Activated T-helper 17 cell treated with anti-CD3 and anti-CD28 coated beads, Interleukin-2, amount 50 U/mL, for 72 hours (primary cell): Measurements from ENCODE around the gene RPL18A. TPM values are rescaled to one million over a fixed set of nuclear protein-coding genes. Genes with fewer than 3 reads are reported as not detected.
"Not testable (repeated sequence)": the region's sequence is repeated elsewhere in the genome, so short reads cannot be mapped to it uniquely, and the experiment has no call there.

Experiments used
- ATAC-seq: fragments of 150-1000 bp; cut with Tn5 transposase; replicated peaks from 2 replicates; pipeline ENCODE4 v1.10.0; 2021; ENCODE audit warnings: mild to moderate bottlenecking, moderate library complexity
- H3K27ac Mint-ChIP-seq: one replicate; pipeline ENCODE4 v1.8.0; 2022; ENCODE audit warnings: mixed read lengths
- H3K27me3 Mint-ChIP-seq: one replicate; pipeline ENCODE4 v1.8.0; 2022; ENCODE audit warnings: mixed read lengths
- H3K36me3 Mint-ChIP-seq: one replicate; pipeline ENCODE4 v1.8.0; 2022; ENCODE audit warnings: low read depth, mild to moderate bottlenecking, mixed read lengths
- H3K4me1 Mint-ChIP-seq: one replicate; pipeline ENCODE4 v1.8.0; 2022; ENCODE audit warnings: mixed read lengths
- H3K4me3 Mint-ChIP-seq: one replicate; pipeline ENCODE4 v1.8.0; 2022; ENCODE audit warnings: mild to moderate bottlenecking, mixed read lengths
- H3K9me3 Mint-ChIP-seq: one replicate; pipeline ENCODE4 v1.8.0; 2022; ENCODE audit warnings: mixed read lengths
- total RNA-seq, 2 donors: library from RNA; stranded (reverse); gene quantifications; one replicate each; pipeline ENCODE4 v1.2.3, GENCODE V29; 2022

RPL18A gene
- total RNA-seq, 2 donors from 2014 or later, result 2,920 to 3,543 TPM

GRCh38 chr19:17868669-17869068 lies 9.0 kb downstream of the RPL18A start:
- Mint-ChIP-seq H3K27ac (no peak overlapping the region), H3K4me1 (no peaks in the 10 kb centered on the region), H3K36me3 (peaks cover 22% of the 10 kb centered on the region), H3K9me3 (no peaks in the 10 kb centered on the region), H3K27me3 (no peaks in the 10 kb centered on the region), H3K4me3 (no peak overlapping the region)
- ATAC-seq, result no peak

DNA sequence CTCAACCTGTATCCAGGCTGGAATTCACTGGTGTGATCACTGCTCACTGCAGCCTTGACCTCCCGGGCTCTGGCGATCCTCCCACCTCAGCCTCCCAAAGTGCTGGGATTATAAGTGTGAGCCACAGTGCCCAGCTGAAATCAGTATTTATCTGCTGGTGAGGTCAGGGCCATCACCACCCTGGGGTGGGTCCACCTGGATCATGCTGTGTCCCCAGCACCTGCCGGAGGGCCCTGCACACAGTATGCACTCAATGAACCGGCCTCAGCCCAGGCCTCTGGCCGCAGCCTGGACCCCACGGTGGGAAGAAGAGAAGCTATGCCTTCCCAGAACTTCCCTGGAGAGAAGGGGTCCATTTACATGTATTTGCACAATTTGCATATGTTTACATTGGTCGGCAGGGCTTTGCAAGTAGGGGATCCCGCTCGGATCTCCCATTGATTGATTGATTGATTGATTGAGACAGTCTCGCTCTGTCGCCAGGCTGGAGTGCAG lies 9.5 kb downstream of the RPL18A start:
- Mint-ChIP-seq H3K27me3 (no peaks in the 10 kb centered on the region), H3K27ac (no peak overlapping the region), H3K9me3 (no peaks in the 10 kb centered on the region), H3K36me3 (peaks cover 17% of the 10 kb centered on the region), H3K4me3 (no peak overlapping the region), H3K4me1 (no peaks in the 10 kb centered on the region)
- no peak for ATAC-seq

GRCh38 chr19:17871032-17871877 lies 11.5 kb downstream of the RPL18A start:
- Mint-ChIP-seq H3K27ac (no peak overlapping the region), H3K27me3 (no peaks in the 10 kb centered on the region), H3K4me3 (peak overlapping the region; percentile 79), H3K4me1 (no peaks in the 10 kb centered on the region), H3K9me3 (no peaks in the 10 kb centered on the region), H3K36me3 (peaks cover 5% of the 10 kb centered on the region)
- no peak for ATAC-seq

- Mint-ChIP-seq H3K36me3 (peaks cover 5% of the 10 kb centered on the region), H3K4me1 (no peaks in the 10 kb centered on the region), H3K27ac (no peak within 1 kb of the TSS), H3K9me3 (no peaks in the 10 kb centered on the region), H3K27me3 (no peaks in the 10 kb centered on the region), H3K4me3 (peak within 1 kb of the TSS; percentile 79)
- ATAC-seq, result peak; percentile 8
These were observed 12.2 kb downstream of the RPL18A start, which contains the start of gene SLC5A5 for GRCh38 chr19:17871878-17872250. SLC5A5 (plus strand) TSS chr19:17871945; CDS start chr19:17872320, 375 bp downstream.

- Mint-ChIP-seq H3K4me1 (no peaks in the 10 kb centered on the region), H3K27ac (no peak overlapping the region), H3K27me3 (no peaks in the 10 kb centered on the region), H3K4me3 (peak overlapping the region; percentile 79), H3K36me3 (peaks cover 5% of the 10 kb centered on the region), H3K9me3 (no peaks in the 10 kb centered on the region)
- ATAC-seq, result peak; percentile 75
These were observed 12.7 kb downstream of the RPL18A start for GRCh38 chr19:17872251-17873001.

DNA sequence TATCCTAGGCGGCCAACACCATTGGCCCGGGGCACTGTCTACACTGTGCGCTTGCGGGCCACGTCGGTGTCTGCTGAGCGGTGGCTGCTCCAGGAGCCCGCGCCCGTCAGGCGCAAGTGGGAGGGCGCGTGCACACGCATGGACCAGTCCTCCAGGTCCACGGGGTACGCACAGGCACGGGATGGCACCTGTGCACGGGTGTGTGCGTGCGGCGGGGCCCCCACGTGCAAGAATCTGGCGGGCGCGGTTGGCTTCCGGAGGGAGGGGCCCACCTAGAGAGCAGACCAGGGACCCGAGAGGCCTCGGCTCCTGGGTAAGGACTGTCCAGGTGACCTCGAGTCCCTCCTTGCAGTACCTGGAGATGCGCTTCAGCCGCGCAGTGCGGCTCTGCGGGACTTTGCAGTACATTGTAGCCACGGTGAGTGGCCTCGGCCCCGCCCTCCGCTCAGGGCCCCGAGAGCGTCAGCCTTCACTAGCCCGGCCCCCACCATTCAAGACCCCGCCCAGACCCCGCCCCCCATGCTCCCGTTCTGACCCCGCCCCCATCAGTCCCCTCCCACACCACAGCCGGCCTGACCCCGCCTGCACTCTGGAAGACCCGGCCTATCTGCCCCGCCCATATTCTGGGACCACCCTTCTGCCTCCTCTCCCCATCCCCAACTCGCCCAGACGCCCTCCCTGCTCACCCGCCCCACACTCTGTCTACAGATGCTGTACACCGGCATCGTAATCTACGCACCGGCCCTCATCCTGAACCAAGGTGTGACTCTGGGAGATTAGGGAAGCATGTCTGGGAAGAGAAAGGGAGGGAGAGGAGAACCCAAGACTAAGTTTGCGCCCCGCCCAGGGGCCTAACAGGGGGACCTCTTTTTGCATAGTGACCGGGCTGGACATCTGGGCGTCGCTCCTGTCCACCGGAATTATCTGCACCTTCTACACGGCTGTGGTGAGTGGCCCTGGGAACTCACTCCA lies 14.4 kb downstream of the RPL18A start:
- H3K27me3 Mint-ChIP-seq, result no peaks in the 10 kb centered on the region
- H3K4me1 Mint-ChIP-seq, result no peaks in the 10 kb centered on the region
- no peak overlapping the region for H3K27ac Mint-ChIP-seq
- no peaks in the 10 kb centered on the region for H3K9me3 Mint-ChIP-seq
- peak overlapping the region; percentile 79 for H3K4me3 Mint-ChIP-seq
- ATAC-seq, result peak; percentile 81
- peaks cover 5% of the 10 kb centered on the region for H3K36me3 Mint-ChIP-seq

DNA sequence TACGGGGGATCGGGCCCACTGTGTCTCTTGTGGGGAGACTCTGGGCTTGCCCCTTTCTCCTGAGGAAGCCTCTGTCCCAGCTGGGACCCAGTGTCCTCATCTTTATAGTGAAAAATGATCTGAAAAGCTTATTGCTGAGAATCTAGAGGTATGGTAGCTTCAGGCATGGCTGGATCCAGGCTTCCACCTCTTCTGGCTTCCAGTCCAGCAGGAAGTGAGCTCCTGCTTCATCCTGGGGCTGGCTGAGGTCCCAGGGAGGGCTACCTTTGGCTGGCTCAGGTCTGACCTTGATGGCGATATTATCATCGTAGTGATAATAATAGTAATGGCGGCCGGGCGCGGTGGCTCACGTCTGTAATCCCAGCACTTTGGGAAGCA lies 15.0 kb downstream of the RPL18A start:
- peaks cover 5% of the 10 kb centered on the region for H3K36me3 Mint-ChIP-seq
- no peak overlapping the region for H3K27ac Mint-ChIP-seq
- H3K4me1 Mint-ChIP-seq, result no peaks in the 10 kb centered on the region
- ATAC-seq, result no peak
- no peaks in the 10 kb centered on the region for H3K9me3 Mint-ChIP-seq
- H3K27me3 Mint-ChIP-seq, result no peaks in the 10 kb centered on the region
- peak overlapping the region; percentile 79 for H3K4me3 Mint-ChIP-seq

- ATAC-seq, result no peak
- H3K36me3 Mint-ChIP-seq, result no peaks in the 10 kb centered on the region
- no peaks in the 10 kb centered on the region for H3K4me1 Mint-ChIP-seq
- no peaks in the 10 kb centered on the region for H3K27me3 Mint-ChIP-seq
- no peak overlapping the region for H3K27ac Mint-ChIP-seq
- H3K9me3 Mint-ChIP-seq, result no peaks in the 10 kb centered on the region
- no peak overlapping the region for H3K4me3 Mint-ChIP-seq
These were observed 18.0 kb downstream of the RPL18A start for GRCh38 chr19:17877696-17878095.

DNA sequence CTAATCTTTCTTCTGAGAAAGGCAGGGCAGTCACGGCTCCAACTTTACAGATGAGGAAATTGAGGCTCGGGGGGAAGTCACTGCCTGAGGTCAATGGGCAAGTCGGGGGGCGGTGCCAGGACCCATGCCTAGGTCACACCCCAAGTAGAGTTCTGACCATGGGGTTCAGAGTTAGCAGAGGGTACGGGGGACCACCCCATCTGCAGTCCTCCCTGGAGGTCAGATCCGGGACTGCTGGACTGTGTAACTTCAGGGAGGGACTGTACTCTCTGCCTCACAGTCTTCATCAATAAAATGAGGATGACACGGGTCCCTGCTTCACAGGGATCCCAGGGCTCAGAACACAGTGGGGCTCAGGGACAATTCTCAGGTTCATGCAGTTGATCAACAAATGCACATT lies 19.8 kb downstream of the RPL18A start:
- no peaks in the 10 kb centered on the region for H3K27me3 Mint-ChIP-seq
- H3K4me3 Mint-ChIP-seq, result no peak overlapping the region
- H3K9me3 Mint-ChIP-seq, result no peaks in the 10 kb centered on the region
- ATAC-seq, result no peak
- no peak overlapping the region for H3K27ac Mint-ChIP-seq
- H3K4me1 Mint-ChIP-seq, result no peaks in the 10 kb centered on the region
- H3K36me3 Mint-ChIP-seq, result no peaks in the 10 kb centered on the region

GRCh38 chr19:17881701-17882100 lies 22.0 kb downstream of the RPL18A start:
- H3K9me3 Mint-ChIP-seq, result no peaks in the 10 kb centered on the region
- no peak overlapping the region for H3K27ac Mint-ChIP-seq
- no peak for ATAC-seq
- H3K4me3 Mint-ChIP-seq, result no peak overlapping the region
- H3K27me3 Mint-ChIP-seq, result no peaks in the 10 kb centered on the region
- H3K36me3 Mint-ChIP-seq, result no peaks in the 10 kb centered on the region
- H3K4me1 Mint-ChIP-seq, result no peaks in the 10 kb centered on the region

GRCh38 chr19:17883627-17884410 lies 24.1 kb downstream of the RPL18A start:
- ATAC-seq, result no peak
- Mint-ChIP-seq H3K27me3 (no peaks in the 10 kb centered on the region), H3K4me1 (no peaks in the 10 kb centered on the region), H3K36me3 (no peaks in the 10 kb centered on the region), H3K4me3 (no peak overlapping the region), H3K27ac (no peak overlapping the region), H3K9me3 (no peaks in the 10 kb centered on the region)

DNA sequence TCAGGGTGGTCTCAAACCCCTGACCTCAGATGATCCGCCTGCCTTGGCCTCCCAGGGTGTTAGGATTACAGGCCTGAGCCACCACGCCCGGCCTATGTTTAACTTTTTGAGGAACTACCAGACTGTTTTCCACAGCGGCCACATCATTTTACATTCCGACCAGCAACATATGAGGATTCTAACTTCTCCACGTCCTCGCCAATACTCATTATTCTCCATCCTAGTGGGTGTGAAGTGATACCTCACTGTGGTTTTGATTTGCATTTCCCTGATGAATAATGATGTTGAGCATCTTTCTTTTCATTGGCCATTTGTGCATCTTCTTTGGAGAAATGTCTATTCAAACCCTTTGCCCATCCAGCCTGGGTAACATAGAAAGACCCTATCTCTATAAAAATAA lies 26.8 kb downstream of the RPL18A start:
- Mint-ChIP-seq H3K27ac (no peak overlapping the region), H3K36me3 (no peaks in the 10 kb centered on the region), H3K4me3 (no peak overlapping the region), H3K4me1 (no peaks in the 10 kb centered on the region), H3K27me3 (no peaks in the 10 kb centered on the region), H3K9me3 (no peaks in the 10 kb centered on the region)
- no peak for ATAC-seq

GRCh38 chr19:17887221-17887620 lies 27.5 kb downstream of the RPL18A start:
- not testable (repeated sequence) for ATAC-seq, H3K4me1 Mint-ChIP-seq, H3K36me3 Mint-ChIP-seq, H3K9me3 Mint-ChIP-seq, H3K4me3 Mint-ChIP-seq, H3K27me3 Mint-ChIP-seq, H3K27ac Mint-ChIP-seq
